ENCODE data around the gene AMMECR1.
"Not testable (repeated sequence)": the region's sequence is repeated elsewhere in the genome, so short reads cannot be mapped to it uniquely, and the experiment has no call there.

AMMECR1 gene

DNA sequence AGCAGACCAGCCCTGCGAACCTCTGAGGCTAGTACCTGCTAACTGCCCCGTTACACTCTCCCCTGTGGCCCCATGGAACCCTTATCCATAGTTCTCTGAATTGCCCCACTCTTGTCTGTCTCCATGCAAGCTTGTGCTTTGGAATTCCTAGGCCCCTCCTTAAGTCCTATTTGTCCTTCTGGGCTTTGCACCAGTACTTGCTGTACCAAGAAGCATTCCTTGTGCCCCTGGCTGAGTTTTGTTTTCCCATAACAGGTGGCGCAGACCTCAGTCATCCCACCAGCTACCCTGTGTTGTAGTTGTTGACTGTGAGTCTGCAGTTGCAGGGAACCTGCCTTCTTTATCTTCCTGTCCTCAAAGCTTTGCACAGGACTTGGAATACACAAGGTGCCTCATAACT lies 147.9 kb downstream of the AMMECR1 start:
- no peak for DNase-seq (ENCODE audit: low read depth)

- DNase-seq (ENCODE audit: low read depth): peak; percentile 68
Observed at GRCh38 chrX:110168585-110168984, 149.3 kb downstream of the AMMECR1 start.

DNA sequence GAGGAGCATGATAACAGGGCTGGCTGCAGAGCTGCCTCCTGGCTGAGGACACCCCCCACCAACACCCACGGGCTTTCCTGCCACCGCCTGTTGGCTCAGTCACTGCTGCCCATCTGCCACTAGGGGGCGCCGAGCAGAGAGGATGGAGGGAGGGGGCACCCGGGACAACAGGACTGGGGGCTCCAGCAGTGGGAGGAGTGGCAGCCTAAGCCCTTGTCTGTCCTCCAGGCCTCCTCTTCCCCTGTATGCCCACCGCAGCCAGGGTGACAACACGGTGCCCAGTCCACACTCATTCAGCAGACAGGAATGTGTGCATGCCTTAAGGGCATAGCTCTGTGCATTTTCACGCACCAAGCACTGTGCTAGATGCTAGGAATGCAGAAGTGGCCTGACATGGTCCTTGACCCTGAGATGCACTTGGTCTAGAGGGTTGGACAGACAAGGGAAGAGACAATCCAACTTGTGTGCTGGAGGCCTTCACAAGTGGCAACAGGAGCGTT lies 149.9 kb downstream of the AMMECR1 start:
- no peak for DNase-seq (ENCODE audit: low read depth)

- no peak for DNase-seq (ENCODE audit: low read depth)
Observed at GRCh38 chrX:110163488-110163887, 154.4 kb downstream of the AMMECR1 start.

DNA sequence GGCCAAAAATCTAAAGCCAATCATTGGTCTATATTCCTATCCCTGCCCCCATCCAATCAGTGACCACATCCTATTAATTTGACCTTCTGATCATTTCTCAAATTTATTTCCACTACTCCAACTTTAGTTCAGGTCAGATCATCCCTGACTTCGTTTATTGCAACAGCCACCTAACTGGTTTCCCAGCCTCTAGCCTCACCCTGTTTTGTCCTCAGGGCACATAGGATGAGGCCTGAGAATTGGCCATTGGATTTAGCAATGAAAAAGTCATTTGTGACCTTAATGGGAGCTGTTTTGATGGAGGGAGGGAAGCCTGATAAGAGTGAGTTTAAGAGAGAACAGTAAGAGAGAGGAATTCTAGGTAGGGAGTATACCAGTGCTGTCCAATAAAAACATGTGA lies 155.0 kb downstream of the AMMECR1 start:
- no peak for DNase-seq (ENCODE audit: low read depth)

GRCh38 chrX:110162131-110162530 lies 155.8 kb downstream of the AMMECR1 start:
- DNase-seq (ENCODE audit: low read depth): no peak

DNA sequence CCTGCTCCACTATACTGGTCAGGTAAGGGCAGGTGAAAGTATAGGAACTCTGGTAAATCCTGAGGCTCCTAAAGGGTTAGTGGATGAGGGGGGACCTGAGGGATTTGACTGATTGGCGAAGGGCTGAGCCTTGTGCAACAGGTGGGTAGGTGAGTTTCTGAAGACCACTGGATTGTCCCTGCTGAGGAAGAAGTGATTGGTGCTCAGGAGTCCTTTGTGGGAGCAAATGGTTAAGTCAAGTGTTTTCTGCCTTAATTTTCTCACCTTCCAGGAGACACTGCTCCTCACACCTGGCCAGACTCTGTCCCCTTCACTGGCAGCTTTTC lies 156.6 kb downstream of the AMMECR1 start:
- DNase-seq (ENCODE audit: low read depth): no peak

- DNase-seq (ENCODE audit: low read depth): no peak
Observed at GRCh38 chrX:110159865-110160264, 158.0 kb downstream of the AMMECR1 start.

DNA sequence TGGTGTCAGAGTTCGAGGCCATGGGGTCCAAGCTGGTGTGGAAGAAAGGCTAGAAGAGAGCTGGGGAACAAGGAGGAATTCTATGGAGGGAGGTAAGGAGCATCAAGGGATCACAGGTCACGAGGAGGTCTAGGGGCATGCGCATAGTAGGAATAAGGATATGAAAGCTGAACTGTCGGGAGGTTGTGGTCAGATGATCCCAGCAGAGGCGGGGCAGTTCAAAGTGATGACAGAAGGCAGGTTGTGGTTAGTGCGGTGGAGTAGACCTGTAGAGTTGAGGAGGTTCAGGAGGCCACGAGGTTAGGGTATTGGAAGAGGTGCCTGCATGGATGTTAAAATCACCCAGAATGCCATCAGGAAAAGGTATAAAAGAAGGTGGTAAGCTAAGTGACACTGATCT lies 158.7 kb downstream of the AMMECR1 start:
- no peak for DNase-seq (ENCODE audit: low read depth)

GRCh38 chrX:110157444-110157843 lies 160.4 kb downstream of the AMMECR1 start:
- no peak for DNase-seq (ENCODE audit: low read depth)

DNA sequence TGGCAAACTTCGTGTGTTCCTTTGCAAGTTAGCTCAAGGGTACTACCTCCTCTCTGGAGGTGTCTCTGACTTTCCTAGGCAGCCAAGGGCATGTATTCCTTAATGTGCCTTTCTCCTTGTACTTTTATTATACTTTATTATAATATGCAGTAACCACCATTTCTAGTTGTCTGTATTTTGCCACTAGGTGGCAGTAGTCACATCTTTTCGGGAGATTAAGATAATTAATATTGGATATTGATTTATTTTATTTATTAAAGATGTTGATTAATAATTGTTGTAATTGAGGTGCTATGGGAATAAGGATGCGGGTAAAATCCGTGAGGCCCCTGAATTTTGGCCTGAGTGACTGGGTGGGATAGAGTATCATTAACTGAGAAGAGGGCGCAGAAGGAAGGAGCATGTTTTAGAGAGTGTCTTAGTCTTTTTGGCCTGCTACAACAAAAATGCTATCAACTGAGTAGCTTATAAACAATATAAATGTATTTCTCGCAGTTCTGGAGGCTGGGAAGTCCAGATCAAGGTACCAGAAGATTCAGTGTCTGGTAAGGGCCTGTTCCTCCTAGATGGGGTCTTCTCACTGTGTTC lies 161.6 kb downstream of the AMMECR1 start:
- peak; percentile 9 for DNase-seq (ENCODE audit: low read depth)

- no peak for DNase-seq (ENCODE audit: low read depth)
Observed at GRCh38 chrX:110155759-110156158, 162.1 kb downstream of the AMMECR1 start.

DNA sequence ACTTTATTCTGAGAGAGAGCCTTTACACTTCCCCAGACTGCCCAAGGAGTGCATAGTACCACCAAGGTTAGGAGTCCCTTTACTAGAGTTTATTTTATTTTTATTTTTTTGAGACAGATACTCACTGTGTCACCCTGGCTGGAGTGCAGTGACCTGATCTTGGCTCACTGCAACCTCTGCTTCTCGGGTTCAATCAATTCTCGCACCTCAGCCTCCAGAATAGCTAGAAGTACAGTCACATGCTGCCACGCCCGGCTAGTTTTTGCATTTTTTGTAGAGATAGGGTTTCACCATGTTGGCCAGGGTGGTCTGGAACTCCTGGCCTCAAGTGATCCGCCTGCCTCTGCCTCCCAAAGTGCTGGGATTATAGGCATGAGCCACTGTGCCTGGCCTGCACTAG lies 163.6 kb downstream of the AMMECR1 start:
- DNase-seq (ENCODE audit: low read depth): not testable (repeated sequence)

DNA sequence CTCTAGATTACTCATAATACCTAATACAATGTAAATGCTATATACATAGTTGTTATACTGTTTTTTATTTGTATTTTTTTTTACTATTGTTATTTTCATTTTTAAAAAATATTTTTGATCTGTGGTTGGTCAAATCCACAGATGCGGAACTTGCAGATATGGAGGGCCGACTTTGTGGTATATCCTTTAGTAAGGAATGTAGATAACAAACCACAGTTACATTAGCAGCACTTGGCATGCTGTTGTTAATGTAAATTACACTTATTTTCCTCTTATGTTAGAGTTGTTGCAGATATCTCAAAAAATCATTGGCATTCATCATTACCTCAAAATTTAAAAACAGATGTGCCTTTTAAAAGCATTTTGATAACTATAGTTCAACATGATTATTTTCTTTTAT lies 164.0 kb downstream of the AMMECR1 start:
- DNase-seq (ENCODE audit: low read depth): no peak

- DNase-seq (ENCODE audit: low read depth): no peak
Observed at GRCh38 chrX:110153244-110153643, 164.6 kb downstream of the AMMECR1 start.

GRCh38 chrX:110146521-110146920 lies 171.4 kb downstream of the AMMECR1 start:
- DNase-seq (ENCODE audit: low read depth): peak; percentile 43

DNA sequence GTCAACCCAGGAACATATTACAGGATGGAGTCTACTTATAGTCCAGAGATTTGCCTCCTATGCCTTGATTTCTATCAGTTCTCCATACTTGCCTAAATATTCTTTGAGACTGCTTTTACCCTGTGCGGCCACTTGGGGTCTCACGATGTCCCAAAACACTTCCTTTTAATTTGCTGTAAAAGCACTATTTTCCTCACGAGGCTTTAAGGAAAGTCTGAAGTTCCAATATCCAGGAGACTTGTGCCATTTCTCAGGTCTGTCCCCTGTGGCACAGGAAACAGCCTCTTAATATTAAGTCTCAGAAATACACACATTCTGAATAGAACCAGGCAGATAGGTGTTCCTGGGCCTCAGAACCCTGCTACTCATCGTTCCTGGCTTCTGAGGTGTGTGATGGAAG lies 172.0 kb downstream of the AMMECR1 start:
- peak; percentile 45 for DNase-seq (ENCODE audit: low read depth)

- no peak for DNase-seq (ENCODE audit: low read depth)
Observed at GRCh38 chrX:110145311-110145710, 172.6 kb downstream of the AMMECR1 start.
